ENCODE measurements around the gene IRF3. TPM values are rescaled to one million over a fixed set of nuclear protein-coding genes. Genes with fewer than 3 reads are reported as not detected.

The IRF3 gene
- total RNA-seq, 1 donor from 2014 or later = 40.1 TPM

- no peak overlapping the region for H3K4me3 Mint-ChIP-seq (ENCODE audit: unreplicated experiment)
- TF ChIP-seq, protein P1, sequence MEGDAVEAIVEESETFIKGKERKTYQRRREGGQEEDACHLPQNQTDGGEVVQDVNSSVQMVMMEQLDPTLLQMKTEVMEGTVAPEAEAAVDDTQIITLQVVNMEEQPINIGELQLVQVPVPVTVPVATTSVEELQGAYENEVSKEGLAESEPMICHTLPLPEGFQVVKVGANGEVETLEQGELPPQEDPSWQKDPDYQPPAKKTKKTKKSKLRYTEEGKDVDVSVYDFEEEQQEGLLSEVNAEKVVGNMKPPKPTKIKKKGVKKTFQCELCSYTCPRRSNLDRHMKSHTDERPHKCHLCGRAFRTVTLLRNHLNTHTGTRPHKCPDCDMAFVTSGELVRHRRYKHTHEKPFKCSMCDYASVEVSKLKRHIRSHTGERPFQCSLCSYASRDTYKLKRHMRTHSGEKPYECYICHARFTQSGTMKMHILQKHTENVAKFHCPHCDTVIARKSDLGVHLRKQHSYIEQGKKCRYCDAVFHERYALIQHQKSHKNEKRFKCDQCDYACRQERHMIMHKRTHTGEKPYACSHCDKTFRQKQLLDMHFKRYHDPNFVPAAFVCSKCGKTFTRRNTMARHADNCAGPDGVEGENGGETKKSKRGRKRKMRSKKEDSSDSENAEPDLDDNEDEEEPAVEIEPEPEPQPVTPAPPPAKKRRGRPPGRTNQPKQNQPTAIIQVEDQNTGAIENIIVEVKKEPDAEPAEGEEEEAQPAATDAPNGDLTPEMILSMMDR (IDR thresholded peaks at IDR 0.05; ENCODE audit: partially characterized antibody, unreplicated experiment) = no peak
- H3K27me3 Mint-ChIP-seq (ENCODE audit: unreplicated experiment) = peaks cover 6% of the 10 kb centered on the region
Observed at GRCh38 chr19:49632576-49632975, 33.1 kb downstream of the IRF3 start.

GRCh38 chr19:49631610-49632192, 34.0 kb downstream of the IRF3 start:
- Mint-ChIP-seq H3K36me3 (ENCODE audit: unreplicated experiment) (no peaks in the 10 kb centered on the region), H3K4me3 (ENCODE audit: unreplicated experiment) (no peak overlapping the region), H3K27me3 (ENCODE audit: unreplicated experiment) (peaks cover 6% of the 10 kb centered on the region), H3K9me3 (ENCODE audit: unreplicated experiment) (peaks cover 2% of the 10 kb centered on the region), H3K4me1 (ENCODE audit: low read depth, unreplicated experiment) (peaks cover 10% of the 10 kb centered on the region), H3K27ac (ENCODE audit: unreplicated experiment) (no peak overlapping the region)
- no peak for DNase-seq
- TF ChIP-seq, protein P1 (IDR thresholded peaks at IDR 0.05; ENCODE audit: partially characterized antibody, unreplicated experiment) = no peak

More at GRCh38 chr19:49632576-49632975, 33.1 kb downstream of the IRF3 start:
- Mint-ChIP-seq H3K36me3 (ENCODE audit: unreplicated experiment) (no peaks in the 10 kb centered on the region), H3K4me1 (ENCODE audit: low read depth, unreplicated experiment) (peaks cover 10% of the 10 kb centered on the region), H3K9me3 (ENCODE audit: unreplicated experiment) (peaks cover 2% of the 10 kb centered on the region), H3K27ac (ENCODE audit: unreplicated experiment) (no peak overlapping the region)
- DNase-seq = no peak

GRCh38 chr19:49631014-49631588, 34.6 kb downstream of the IRF3 start:
- peaks cover 4% of the 10 kb centered on the region for H3K4me1 Mint-ChIP-seq (ENCODE audit: low read depth, unreplicated experiment)
- peaks cover 6% of the 10 kb centered on the region for H3K27me3 Mint-ChIP-seq (ENCODE audit: unreplicated experiment)
- H3K36me3 Mint-ChIP-seq (ENCODE audit: unreplicated experiment) = no peaks in the 10 kb centered on the region
- H3K4me3 Mint-ChIP-seq (ENCODE audit: unreplicated experiment) = no peak overlapping the region
- TF ChIP-seq, protein P1 (IDR thresholded peaks at IDR 0.05; ENCODE audit: partially characterized antibody, unreplicated experiment) = no peak
- no peak for DNase-seq
- H3K27ac Mint-ChIP-seq (ENCODE audit: unreplicated experiment) = peak overlapping the region; percentile 34
- H3K9me3 Mint-ChIP-seq (ENCODE audit: unreplicated experiment) = peaks cover 2% of the 10 kb centered on the region

- TF ChIP-seq, protein P1 (IDR thresholded peaks at IDR 0.05; ENCODE audit: partially characterized antibody, unreplicated experiment) = no peak
- no peaks in the 10 kb centered on the region for H3K4me1 Mint-ChIP-seq (ENCODE audit: low read depth, unreplicated experiment)
- H3K36me3 Mint-ChIP-seq (ENCODE audit: unreplicated experiment) = no peaks in the 10 kb centered on the region
- no peak overlapping the region for H3K27ac Mint-ChIP-seq (ENCODE audit: unreplicated experiment)
- no peaks in the 10 kb centered on the region for H3K27me3 Mint-ChIP-seq (ENCODE audit: unreplicated experiment)
- H3K4me3 Mint-ChIP-seq (ENCODE audit: unreplicated experiment) = no peak overlapping the region
- H3K9me3 Mint-ChIP-seq (ENCODE audit: unreplicated experiment) = peaks cover 2% of the 10 kb centered on the region
- no peak for DNase-seq
Observed at GRCh38 chr19:49629659-49630058, 36.0 kb downstream of the IRF3 start.

DNA sequence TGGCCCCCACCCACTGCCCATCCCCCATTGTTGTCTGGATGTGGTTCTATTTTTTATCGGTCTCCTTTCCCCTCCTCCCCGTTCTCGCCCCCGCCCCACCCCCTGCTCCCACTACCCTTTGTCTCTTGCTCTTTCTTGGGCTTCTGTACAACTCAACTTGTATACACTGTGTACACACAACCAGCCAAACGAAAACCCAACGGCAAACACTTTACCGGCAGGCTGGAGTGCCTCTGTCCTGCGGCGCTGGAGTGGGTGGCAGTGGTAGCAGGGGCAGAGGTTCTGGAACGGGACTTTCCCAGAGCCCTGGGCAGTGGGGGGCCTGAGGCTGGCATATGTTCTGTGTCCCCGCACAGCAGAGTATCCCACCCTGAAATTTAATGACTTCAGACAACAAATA, 39.4 kb downstream of the IRF3 start:
- TF ChIP-seq, protein P1 (IDR thresholded peaks at IDR 0.05; ENCODE audit: partially characterized antibody, unreplicated experiment) = no peak
- Mint-ChIP-seq H3K4me3 (ENCODE audit: unreplicated experiment) (no peak overlapping the region), H3K36me3 (ENCODE audit: unreplicated experiment) (no peaks in the 10 kb centered on the region), H3K9me3 (ENCODE audit: unreplicated experiment) (peaks cover 3% of the 10 kb centered on the region), H3K27ac (ENCODE audit: unreplicated experiment) (no peak overlapping the region), H3K4me1 (ENCODE audit: low read depth, unreplicated experiment) (no peaks in the 10 kb centered on the region), H3K27me3 (ENCODE audit: unreplicated experiment) (no peaks in the 10 kb centered on the region)
- DNase-seq = no peak
